GM18502 (cell line): Measurements from ENCODE around the gene CFDP1.
"Not testable (repeated sequence)": the region's sequence is repeated elsewhere in the genome, so short reads cannot be mapped to it uniquely, and the experiment has no call there.

ENCODE experiments used
- ATAC-seq: cut with Tn5 transposase; IDR thresholded peaks from one replicate; pipeline ENCODE4 v1.9.1; 2021; ENCODE audit warnings: mild to moderate bottlenecking; ENCODE audit not compliant: unreplicated experiment, poor library complexity

CFDP1 gene

DNA sequence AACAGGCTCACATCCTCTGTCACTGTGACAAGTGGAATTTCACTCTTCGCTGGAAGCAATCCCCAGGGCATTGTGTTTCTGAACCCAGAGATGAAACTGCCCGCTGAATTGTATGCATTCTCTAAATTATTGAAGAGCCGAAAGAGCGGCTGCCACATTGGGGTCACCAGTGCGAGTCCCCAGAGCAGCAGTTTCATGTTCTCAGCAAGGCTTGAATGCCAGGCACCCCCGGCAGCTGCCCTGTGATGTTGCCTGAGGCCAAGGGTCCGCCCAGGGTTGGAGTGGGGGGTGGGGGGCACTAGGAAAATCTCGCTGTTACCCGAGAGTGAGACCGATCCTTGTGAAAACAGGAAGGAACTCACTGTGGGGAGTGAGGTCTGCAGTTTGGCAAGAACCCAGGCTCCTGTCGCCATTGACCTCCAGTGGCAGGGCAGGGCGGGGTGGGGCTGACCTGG is 161.2 kb downstream of the CFDP1 start:
- no peak for ATAC-seq

DNA sequence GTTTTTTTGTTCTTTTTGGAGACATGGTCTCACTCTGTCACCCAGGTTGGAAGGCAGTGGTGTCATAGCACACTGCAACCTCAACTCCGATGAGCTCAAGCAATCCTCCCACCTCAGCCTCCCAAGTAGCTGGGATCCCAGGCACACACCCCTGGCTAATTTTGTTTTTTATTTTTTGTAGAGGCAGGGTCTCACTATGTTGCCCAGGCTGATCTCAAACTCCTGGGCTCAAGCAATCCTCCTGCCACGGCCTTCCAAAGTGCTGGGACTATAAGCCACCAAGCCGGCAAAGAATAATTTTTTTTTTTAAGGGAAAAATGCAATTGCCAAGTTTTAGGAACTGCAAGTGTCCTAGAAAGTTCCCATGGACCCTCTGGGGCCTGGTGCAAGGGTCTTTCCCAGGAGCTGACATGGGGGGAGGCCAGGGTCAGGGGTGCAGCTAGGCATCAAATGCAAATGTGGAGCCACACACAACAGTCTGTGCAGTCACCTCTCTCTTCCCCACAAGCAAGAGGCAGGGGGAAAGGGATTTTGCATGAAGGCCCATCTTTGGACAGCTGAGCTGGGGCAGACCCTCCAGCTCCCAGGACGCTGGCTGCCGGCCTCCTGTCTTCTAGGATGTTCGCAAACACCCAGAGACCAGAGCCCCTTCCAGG is 161.7 kb downstream of the CFDP1 start:
- ATAC-seq, result no peak

DNA sequence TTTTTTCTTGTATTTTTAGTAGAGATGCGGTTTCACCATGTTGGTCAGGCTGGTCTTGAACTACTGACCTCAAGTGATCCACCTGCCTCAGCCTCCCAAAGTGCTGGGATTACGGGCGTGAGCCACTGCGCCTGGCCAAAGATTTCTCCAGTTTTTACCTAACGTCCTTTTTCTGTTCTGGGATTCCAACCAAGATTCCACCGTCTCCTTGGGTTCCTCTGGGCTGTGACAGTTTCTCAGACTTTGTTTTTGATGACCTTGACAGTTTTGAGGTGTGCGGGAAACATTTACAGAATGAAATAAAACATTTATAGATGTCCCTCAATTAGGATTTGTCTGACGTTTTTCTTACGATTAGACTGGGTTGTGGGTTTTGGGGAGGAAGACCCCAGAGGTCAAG is 163.9 kb downstream of the CFDP1 start:
- not testable (repeated sequence) for ATAC-seq

DNA sequence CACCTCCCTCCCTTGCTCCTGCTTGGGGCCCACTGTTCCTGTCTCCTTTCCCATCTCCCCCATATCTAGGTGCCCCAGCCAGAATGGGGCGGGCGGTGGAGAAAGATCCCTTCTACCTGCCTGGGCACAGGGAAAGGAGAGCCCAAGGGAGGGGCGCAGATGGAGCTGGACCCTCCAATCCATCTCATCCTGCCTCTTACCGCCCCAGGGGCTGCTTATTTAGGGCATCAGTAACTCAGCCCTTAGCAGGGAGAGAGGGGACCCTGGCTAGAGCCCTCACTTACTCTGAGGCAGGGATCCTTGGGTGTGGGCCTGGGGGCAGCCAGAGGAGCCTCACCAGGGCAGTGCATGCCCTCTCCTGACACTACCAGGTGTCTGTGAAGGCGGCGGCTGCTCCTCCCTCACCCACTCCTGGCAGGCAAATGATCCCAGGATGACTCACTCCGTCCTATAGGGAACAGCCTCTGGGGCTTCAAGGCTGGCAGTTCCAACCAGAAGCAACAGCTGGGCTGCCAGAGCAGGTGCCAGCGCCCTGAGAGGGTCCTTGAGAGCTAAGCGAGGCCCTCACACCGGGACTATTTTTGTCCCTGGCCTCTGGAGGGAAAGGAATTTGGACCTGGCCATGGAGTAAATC is 165.6 kb downstream of the CFDP1 start:
- ATAC-seq, result no peak

DNA sequence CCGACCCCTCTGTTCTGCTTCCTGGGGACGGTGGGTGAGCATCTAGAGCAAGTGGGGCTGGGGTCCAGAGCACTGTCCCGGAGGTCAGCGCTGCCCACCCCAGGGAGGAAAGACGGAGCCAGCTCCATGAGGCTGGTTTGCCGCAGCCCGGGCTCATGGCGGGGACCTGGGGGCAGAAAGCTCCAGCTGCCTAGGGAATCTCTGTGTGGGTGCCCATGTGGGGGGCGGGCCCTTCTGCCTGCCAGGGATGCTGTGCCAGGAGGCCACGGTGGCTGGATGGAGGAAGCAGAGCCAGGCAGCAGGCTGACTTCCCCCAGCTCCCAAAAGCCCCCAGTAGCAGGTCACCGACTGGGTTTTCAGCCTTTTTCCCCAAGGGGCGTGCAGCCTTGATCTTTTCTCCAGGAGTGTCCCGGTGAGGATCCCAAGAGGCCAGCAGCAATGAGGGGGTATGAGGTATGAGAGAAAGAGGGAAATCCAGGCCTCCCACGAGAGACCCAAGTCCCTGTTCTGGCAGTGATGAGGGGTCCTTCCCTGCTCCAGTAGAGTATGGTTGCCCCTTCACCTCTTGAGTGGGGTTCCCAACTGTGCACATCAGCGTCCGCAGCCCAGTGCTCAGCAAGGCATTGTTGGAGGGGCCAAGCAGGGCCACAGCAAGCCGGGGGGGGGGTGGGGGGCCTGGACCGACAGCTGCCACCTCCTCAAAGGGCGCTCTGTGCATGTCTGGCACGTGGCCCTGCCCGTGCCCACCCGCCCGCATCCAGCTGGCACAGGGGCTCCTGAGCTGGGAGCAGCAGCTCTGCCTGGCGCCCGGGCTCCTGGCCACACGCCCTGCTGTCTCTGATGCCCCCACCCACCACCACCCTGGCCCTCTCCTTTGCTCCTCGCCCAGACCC is 166.3 kb downstream of the CFDP1 start:
- no peak for ATAC-seq

DNA sequence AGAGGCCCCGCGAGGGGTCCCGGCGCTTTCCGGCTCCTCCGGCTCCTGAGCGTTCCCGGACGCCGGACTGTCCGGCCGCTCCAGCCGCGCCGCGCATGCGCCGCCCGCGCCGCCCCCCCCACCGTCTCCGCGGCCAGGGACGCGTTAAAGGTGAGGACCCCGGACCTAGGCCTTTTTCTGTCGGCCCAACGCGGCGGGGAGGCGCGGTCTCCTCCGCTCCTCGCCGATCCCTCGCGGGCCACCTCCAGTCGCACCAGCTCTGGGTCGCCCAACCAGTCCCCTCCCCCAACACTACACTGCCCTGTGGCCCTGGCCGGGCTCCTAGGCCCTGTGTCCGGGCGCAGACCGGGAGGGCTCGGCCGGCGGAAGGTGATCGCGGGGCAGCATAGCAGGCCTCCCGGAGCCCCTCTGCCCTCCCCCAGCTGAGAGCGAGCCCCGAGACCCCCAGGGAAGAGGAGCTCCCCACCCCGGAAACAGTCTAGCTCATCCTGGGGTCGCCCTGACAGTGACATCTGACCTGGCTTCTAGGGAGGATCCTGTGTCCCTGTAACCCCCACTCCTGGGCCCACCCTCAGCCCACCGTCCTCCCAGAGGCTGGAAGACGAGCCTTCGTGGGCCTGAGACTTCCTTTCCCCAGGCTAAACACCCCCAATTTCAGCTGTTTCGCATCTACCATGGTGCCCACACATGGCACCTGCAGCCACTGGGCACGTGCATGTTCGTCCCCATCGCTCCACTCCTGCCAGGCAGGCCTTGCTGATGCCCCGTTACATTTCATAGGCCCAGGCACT is 167.2 kb downstream of the CFDP1 start:
- peak; percentile 77 for ATAC-seq

DNA sequence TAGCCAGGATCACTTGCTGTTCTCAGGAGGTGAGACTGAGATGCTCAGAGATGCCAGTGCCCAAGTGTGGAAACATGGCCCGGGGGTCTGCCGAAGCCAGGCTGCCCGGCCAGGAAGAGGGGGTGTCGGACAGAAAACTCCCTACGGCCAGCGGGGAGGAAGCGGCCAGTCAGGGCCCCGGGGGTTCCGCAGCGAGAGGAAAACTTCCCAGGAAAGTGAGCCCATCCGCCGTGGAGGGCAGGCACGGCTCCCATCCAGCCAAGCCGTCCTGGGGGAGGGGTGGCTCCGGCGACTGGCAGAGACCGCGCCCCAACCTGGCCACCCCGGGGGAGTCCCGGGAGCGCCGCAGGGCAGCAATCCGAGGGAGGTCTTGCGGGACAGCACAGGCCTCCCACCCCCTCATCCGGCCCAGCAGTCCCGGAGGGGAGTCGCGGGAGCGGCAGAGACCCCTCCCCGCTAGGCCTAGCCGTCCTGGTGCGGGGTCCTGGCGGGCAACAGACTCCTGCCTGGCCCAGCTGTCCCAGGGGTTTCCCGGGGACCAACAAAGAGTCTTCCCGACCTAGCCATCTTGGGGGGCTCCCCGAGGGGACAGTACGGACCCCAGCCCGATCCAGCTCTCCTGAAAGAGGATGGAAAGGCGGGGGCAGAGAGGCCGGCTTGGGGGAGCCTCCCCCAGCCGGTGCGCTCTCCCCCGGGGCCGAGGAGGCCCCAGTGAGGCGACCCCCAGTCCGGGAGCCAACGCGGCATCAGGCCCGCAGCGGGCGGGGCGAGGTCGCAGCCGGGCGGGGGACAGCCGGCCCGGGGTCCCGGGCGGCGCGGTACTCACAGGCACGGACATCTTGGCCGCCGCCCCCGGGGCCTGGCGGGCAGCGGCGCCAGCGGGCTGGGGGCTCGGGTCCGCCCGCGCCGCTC is 168.0 kb downstream of the CFDP1 start:
- ATAC-seq, result peak; percentile 11

DNA sequence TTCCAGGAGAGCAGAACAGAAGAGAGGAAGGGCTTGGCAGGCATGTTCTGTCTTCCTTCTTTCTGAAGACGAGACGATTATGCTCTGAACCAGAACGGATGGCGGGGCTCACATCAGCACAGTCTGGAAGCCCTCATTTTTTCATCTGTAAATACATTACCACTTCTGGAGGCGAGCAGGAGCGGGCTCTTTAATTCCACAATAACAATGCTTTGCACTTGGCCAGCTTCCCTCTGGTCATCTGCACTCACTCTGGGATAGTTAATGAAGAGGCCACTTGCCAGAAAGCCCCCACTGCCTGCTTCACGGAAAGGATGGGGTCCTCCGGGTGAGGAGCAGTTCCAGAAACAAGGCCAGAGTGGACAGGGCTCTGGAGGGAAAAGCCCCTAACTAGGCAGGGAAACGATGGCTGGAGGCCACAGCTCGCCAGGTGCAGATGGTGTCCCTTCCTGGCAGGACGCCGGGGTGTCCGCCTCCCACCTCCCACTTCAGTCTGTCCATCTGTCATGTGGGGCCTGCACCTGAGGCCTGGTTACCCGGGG is 168.8 kb downstream of the CFDP1 start:
- ATAC-seq, result no peak

DNA sequence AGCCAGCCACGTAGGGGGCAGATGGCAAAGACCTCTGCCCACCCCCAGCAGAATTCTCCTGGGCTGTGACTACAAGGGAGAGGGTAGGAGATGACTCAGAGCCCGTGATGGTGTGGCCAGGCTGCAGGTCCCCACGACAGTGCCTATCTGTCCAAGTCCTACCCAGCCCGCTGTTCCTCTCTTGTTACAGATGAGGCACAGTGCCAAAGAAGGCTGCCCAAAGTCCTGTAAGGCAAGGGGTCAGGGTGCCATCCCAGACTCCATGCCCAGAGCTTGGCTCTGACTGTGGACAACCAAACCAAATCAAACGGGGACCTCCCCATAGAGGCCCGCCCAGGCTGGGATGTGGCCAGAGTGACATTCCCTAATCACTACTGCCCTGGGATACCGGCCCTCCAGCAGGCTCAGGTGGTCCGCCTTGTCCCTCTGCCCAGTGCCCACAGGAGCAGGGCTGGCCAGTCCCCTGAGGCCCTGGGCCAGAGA is 169.3 kb downstream of the CFDP1 start:
- ATAC-seq, result no peak

DNA sequence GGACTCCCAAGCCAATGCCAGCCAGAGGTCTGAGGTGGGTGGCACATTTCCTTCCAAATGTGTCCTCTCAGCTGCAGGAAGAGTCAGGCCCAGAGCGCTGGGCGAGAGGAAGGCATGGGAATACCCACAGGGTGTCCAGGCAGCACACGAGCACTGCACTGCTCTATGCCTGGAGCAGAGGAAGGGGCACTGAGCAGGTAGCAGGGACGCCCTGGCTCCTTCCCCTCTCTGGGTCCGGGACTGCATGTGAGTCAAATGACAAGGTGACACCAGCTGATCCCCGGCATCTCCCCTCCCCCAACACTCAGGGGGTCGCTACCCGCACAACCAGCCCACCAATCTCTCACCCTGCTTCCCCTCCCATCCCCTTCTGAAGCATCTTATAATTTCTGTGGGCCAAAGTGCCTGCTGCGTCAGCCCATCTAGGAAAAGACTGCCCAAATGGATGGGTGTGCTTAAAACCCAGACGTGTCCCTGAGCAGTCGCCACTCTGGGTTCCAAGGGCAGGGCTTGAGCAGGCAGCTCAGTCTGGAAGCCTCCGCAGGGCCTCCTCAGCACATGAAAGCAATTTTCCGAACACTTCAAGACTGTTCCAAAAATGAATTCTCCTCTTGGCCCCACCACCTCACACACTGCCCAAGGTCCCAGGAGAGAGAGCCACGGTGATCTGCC is 169.9 kb downstream of the CFDP1 start:
- ATAC-seq, result no peak

DNA sequence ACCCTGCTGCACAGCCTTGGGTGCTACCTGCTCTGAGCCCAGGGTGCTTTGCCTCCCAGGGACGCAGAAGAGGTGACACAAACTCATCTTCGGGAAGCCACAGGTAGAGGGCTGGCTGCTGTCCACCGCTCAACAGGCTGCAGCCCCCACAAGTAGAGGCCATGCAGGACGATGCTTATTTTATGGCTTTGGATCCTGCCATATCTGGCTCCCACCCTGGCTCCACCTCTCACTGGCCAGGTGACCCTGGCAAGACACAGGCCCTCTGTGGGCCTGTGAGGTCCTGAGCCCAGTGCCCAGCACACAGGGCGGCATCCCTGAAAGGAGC is 170.5 kb downstream of the CFDP1 start:
- no peak for ATAC-seq

DNA sequence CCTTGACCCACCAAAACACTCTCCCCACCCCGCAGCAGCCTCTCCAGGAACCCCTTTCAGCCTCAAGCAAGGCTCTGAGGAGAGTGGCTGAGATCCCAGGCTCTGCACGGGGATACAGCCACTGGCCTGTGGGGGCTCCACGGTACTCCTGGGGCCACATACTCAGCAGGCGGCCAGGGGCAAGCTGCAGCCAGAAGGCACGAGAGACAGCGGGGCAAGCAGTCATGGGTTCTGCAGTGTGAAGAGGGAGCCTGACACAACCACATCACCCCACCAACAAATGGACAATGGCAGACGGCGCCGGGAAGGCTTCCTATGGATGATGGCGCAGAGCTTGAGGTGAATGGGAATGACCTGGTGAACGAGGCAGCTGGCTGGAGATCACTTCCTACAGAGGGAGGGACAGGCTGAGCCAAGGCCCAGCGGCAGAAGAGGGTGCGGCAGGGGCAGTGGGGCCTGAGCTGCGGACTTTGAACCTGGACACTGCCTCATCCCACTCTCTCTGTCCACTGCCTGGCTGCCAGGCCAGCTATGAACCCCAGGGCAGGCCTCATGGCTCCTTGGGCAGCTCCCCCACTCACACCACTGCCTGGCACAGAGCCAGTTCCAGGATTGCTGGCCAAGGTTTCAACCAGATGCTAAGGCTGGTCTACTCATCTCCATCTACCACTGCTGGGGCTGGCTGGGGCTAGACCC is 171.1 kb downstream of the CFDP1 start:
- ATAC-seq, result no peak

DNA sequence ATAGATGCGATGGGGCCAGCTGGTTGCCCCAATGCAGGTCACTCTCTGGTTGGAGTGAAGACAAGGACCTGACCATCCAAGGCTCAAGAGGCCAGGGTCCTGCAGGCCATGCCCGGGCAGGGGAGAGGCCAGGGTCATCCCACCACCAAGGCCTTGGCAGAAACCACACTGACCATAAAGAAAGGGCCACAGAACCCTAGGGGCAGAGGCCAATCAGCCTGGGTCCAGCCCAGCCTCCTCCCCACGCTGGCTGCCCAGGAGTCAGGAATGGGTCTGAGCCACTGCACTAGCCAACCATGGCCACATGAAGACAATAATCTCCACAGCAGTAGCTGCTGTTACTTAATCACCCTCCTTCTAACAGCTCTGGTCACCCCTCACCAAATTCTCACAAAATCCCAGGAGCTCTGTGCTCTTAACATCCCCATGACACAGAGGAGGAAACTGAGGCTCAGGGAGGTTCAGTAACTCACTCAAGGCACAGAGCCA is 171.7 kb downstream of the CFDP1 start:
- ATAC-seq, result no peak

DNA sequence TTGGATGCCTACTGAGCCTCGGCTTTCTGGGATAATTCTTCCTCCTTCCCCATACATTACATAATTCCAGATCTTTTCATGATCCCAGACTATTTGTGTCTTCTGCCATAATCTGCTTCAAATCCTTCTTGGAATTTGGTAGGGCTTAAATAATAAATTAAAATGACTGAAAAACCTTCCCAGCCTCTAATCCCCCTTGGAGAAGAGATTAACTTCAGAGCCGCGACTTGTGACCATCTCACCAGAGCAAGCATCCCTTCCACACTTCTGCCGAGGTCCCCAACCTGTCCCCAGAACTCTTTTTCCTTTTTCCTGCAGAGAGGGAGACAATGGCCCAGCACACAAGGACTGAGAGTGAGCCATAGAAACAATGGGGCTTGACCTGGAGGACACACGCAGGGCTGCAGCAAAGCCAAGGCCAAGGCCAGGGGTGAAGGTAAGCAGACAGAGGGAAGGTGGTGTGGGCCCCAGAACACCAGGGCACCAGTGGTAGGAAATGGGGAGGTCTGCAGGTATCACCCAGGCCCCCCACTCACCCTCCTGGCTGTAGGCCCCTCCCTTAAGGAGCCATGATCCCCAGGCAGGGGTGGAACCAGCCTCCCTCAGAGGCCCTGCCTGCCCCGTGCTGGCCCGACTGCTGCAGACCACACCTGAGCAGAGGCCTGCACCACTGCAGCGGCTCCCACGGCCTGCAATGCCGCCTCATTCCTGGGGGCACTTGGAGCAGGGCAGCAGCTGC is 172.3 kb downstream of the CFDP1 start:
- ATAC-seq, result no peak

DNA sequence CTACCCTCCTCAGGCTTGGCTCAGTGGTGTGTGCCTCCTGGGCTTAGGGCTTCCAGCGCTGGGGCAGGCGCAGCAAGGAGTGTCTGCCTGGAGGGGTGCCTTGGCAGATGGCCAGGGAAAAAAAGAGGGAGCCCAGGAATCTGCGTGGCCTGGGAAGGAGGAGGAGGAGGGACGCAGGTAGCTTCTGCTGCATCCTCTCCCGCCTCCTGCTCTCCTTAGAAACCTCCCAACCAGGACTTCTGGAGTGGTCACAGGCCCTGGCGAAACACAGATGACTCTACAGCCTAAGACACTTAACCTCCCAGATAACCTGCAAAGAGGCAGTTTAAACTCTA is 174.5 kb downstream of the CFDP1 start:
- ATAC-seq, result no peak

DNA sequence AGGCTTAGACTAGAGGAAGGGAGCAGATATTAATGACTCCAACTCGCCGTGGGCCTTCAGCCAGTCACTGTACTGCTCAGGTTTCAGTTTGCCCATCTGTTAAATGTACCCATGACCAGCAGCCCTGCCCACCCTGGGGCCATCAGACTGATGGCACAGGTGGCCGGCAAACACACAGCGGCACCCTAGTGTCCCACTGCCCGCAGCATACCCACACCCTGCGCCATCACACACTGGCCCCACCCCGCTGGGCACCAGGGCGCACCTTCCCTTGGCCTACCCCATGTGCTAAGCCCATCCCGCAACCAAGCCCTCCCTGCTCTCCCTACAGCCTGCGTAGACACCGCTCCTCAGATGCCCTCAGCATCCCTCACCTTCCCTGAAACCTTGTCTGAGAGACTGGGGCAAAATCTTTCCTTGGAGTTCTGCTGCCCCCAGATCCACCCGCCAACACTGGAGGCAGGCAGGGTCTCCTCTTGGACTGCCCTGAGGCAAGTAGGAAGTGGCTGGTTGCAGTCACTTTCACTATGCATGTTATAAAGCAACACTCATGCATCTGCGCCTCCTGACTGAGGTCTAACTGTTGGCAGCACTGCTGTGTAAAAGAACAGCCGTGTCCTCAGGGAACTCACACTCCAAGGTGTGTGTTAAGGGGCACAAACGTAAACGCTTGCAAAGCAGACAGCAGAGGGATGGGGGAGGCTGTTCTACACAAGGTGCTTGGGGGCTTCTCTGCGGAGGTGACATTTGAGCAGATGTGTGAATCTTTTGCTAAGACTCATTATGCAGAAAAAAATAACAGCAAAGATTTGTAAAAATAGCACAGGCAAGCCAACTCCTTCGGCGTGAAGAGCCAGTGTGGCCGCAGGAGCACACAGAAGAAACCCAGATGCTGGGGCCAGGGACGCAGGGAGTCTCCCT is 175.2 kb downstream of the CFDP1 start:
- ATAC-seq, result no peak
